Panc1 (cell line): ENCODE data around the gene LOXL1. TPM values are rescaled to one million over a fixed set of nuclear protein-coding genes. Genes with fewer than 3 reads are reported as not detected.

Experiments
- ATAC-seq: fragments of 200-7000 bp; cut with Tn5 transposase; 2 replicates; pipeline ENCODE4 v1.9.1; 2020; ENCODE audit warnings: mild to moderate bottlenecking, moderate library complexity
- BruUV-seq: library from RNA; stranded (reverse); fragments of 400-500 nt; replicated peaks from 2 replicates; lab custom pipeline; 2021; lab: Mats Ljungman, UMichigan
- CTCF ChIA-PET: fragments of 300-600 bp; sonication (Branson Sonifier 250); formaldehyde crosslinking; loops from one replicate; lab custom pipeline; 2022; ENCODE audit warnings: antibody characterized with exemption; lab: Charles Lee
- POLR2A ChIA-PET: fragments of 300-600 bp; sonication (Branson Sonifier 250); formaldehyde crosslinking; loops from one replicate; lab custom pipeline; 2022; ENCODE audit warnings: antibody characterized with exemption; lab: Charles Lee
- DNase-seq: peaks from one replicate; pipeline ENCODE4 v3.0.0-alpha.2; 2010; ENCODE audit warnings: low read depth, low spot score
- H3K27ac ChIP-seq: 2 replicates; pipeline ENCODE4 v1.5.1; 2011; ENCODE audit warnings: mild to moderate bottlenecking, low read length, inconsistent platforms
- H3K27me3 ChIP-seq: fragments of 200-500 bp; sonication (Bioruptor generic); 2 replicates; pipeline ENCODE4 v1.6.0; 2014; ENCODE audit warnings: low read length, inconsistent platforms; ENCODE audit not compliant: control insufficient read depth, insufficient read depth
- H3K36me3 ChIP-seq: fragments of 200-500 bp; sonication (Bioruptor generic); 2 replicates; pipeline ENCODE4 v1.5.1; 2014; ENCODE audit warnings: inconsistent platforms, mild to moderate bottlenecking, low read length, moderate library complexity; ENCODE audit not compliant: control insufficient read depth, insufficient read depth
- H3K4me1 ChIP-seq: 2 replicates; pipeline ENCODE4 v1.5.1; 2011; ENCODE audit warnings: inconsistent platforms, mild to moderate bottlenecking, low read length, moderate library complexity; ENCODE audit not compliant: control insufficient read depth, insufficient read depth
- H3K4me3 ChIP-seq, 2 experiments: 2 replicates each; pipeline ENCODE4 v1.5.1; 2011 to 2012; ENCODE audit warnings: low read depth in 2 of 2, low read length in 2 of 2, mild to moderate bottlenecking in 2 of 2, inconsistent platforms in 1 of 2, moderate library complexity in 1 of 2
- H3K9me3 ChIP-seq: fragments of 200-500 bp; sonication (Bioruptor generic); 2 replicates; pipeline ENCODE4 v1.5.1; 2014; ENCODE audit warnings: low read depth, mild to moderate bottlenecking, inconsistent platforms, low read length, moderate library complexity; ENCODE audit not compliant: control insufficient read depth, insufficient read depth
- CTCF ChIP-seq: fragments of 450-650 bp; IDR thresholded peaks from 2 replicates; pipeline ENCODE4 v1.5.1; 2017; ENCODE audit warnings: mild to moderate bottlenecking
- POLR2AphosphoS5 ChIP-seq: IDR thresholded peaks from 2 replicates; pipeline ENCODE4 v1.6.1; 2012; ENCODE audit warnings: mild to moderate bottlenecking, low read depth, low read length, moderate library complexity
- REST ChIP-seq, 2 experiments: IDR thresholded peaks; 2 replicates each; pipeline ENCODE4 v1.6.1; 2011 to 2012; ENCODE audit warnings: low read depth in 2 of 2, control low read depth in 1 of 2, low read length in 1 of 2, mild to moderate bottlenecking in 1 of 2, moderate library complexity in 1 of 2; ENCODE audit not compliant: insufficient read depth in 1 of 2
- SIN3A ChIP-seq: IDR thresholded peaks from 2 replicates; pipeline ENCODE4 v1.6.1; 2012; ENCODE audit warnings: low read depth, mild to moderate bottlenecking, low read length, moderate library complexity, borderline replicate concordance; ENCODE audit not compliant: insufficient read depth
- TCF7L2 ChIP-seq: IDR thresholded peaks from 2 replicates; pipeline ENCODE4 v1.6.1; 2011; ENCODE audit warnings: mild to moderate bottlenecking, low read depth, low read length, inconsistent platforms
- in situ Hi-C: cut with HindIII; loops from 2 replicates; pipeline ENCODE4 v1.10.0; 2016; ENCODE audit warnings: low sequenced_read_pairs, low pct_unique_long_range_greater_than_20kb
- intact Hi-C: fragments of 100-400 bp; cut with micrococcal nuclease; formaldehyde crosslinking; loops from one replicate; pipeline ENCODE4 v1.10.0; 2022; ENCODE audit not compliant: unreplicated experiment
- total RNA-seq: library from RNA; stranded (reverse); gene quantifications from one replicate; pipeline ENCODE4 v1.2.1, GENCODE V29; 2021; ENCODE audit not compliant: unreplicated experiment

The LOXL1 gene
- total RNA-seq, 1 experiment from 2014 or later = 18.6 TPM

GRCh38 chr15:73946046-73946721 lies 19.9 kb downstream of the LOXL1 start:
- no TSS peak for BruUV-seq

GRCh38 chr15:73946795-73947370 lies 20.6 kb downstream of the LOXL1 start:
- ChIA-PET CTCF (no interaction called here), POLR2A (no interaction called here)
- Histone ChIP-seq H3K36me3 (no peaks in the 10 kb centered on the region), H3K4me1 (peaks cover 6% of the 10 kb centered on the region; the same call in 1 of the 2 replicates), H3K27ac (no peak overlapping the region), H3K4me3 (no peak overlapping the region), H3K27me3 (no peaks in the 10 kb centered on the region), H3K9me3 (no peaks in the 10 kb centered on the region)
- intact Hi-C loops = no loop called here
- ATAC-seq (no peak), DNase-seq (no peak)
- in situ Hi-C loops = no loop called here
- TF ChIP-seq SIN3A = no peak
- TF ChIP-seq REST (IDR thresholded peaks at IDR 0.05; ENCODE audit: insufficient read depth in 1 of 2, low read depth in 2 of 2, low read length in 1 of 2) = no peak
- TF ChIP-seq CTCF = no peak
- BruUV-seq = no TSS peak

More at GRCh38 chr15:73946046-73946721, 19.9 kb downstream of the LOXL1 start:
- TF ChIP-seq TCF7L2 (no peak), POLR2AphosphoS5 (no peak), CTCF (no peak), REST (IDR thresholded peaks at IDR 0.05; ENCODE audit: insufficient read depth in 1 of 2, low read depth in 2 of 2, low read length in 1 of 2) (no peak), SIN3A (no peak)
- ChIA-PET CTCF (interaction anchor here (0.7 kb wide), 1 partner anchor 100 kb away, joined by 4 read pairs; no protein-coding TSS in a partner anchor), POLR2A (no interaction called here)
- H3K4me3 ChIP-seq = no peak overlapping the region
- H3K36me3 ChIP-seq = no peaks in the 10 kb centered on the region
- no peaks in the 10 kb centered on the region for H3K27me3 ChIP-seq
- H3K27ac ChIP-seq = no peak overlapping the region
- H3K9me3 ChIP-seq = no peaks in the 10 kb centered on the region
- ATAC-seq (no peak), DNase-seq (no peak)
- peaks cover 4% of the 10 kb centered on the region; the same call in 1 of the 2 replicates for H3K4me1 ChIP-seq
- in situ Hi-C loops = no loop called here
- intact Hi-C loops = no loop called here
